RWPE2 (cell line): ENCODE measurements around the gene TRAPPC6A.
A peak's percentile ranks its signal among the peaks of the same experiment; 100 is the strongest.

Source experiments
- ATAC-seq: fragments of 200-7000 bp; cut with Tn5 transposase; 3 replicates; pipeline ENCODE4 v1.9.1; 2021; ENCODE audit warnings: low read depth
- DNase-seq: peaks from one replicate; pipeline ENCODE4 v3.0.0-alpha.2; 2020; ENCODE audit warnings: low spot score
- H3K27ac ChIP-seq: fragments of 450-650 bp; 2 replicates; pipeline ENCODE4 v1.5.1; 2017; ENCODE audit warnings: mild to moderate bottlenecking; ENCODE audit not compliant: poor library complexity, severe bottlenecking
- H3K27me3 ChIP-seq: fragments of 250-450 bp; sonication (Bioruptor Pico); 2 replicates; pipeline ENCODE4 v1.5.1; 2021; ENCODE audit warnings: mild to moderate bottlenecking, moderate library complexity; ENCODE audit not compliant: insufficient read depth, poor library complexity, severe bottlenecking
- H3K36me3 ChIP-seq: fragments of 250-450 bp; sonication (Bioruptor Pico); 2 replicates; pipeline ENCODE4 v1.5.1; 2020; ENCODE audit warnings: low read depth, mild to moderate bottlenecking, moderate library complexity
- H3K4me1 ChIP-seq: fragments of 250-450 bp; sonication (Bioruptor Pico); 2 replicates; pipeline ENCODE4 v1.5.1; 2021; ENCODE audit warnings: mild to moderate bottlenecking, moderate library complexity; ENCODE audit not compliant: insufficient read depth, poor library complexity, severe bottlenecking
- H3K4me3 ChIP-seq: fragments of 250-450 bp; sonication (Bioruptor Pico); 2 replicates; pipeline ENCODE4 v1.5.1; 2021; ENCODE audit warnings: mild to moderate bottlenecking, moderate library complexity; ENCODE audit not compliant: severe bottlenecking
- H3K9me3 ChIP-seq: fragments of 250-450 bp; sonication (Bioruptor Pico); 2 replicates; pipeline ENCODE4 v1.5.1; 2021; ENCODE audit warnings: mild to moderate bottlenecking, moderate library complexity; ENCODE audit not compliant: severe bottlenecking
- CTCF ChIP-seq: fragments of 450-650 bp; IDR thresholded peaks from one replicate; pipeline ENCODE4 v1.5.1; 2017; ENCODE audit warnings: mild to moderate bottlenecking, moderate library complexity; ENCODE audit not compliant: poor library complexity, severe bottlenecking

The TRAPPC6A gene

GRCh38 chr19:45172611-45173208 lies 5.3 kb downstream of the TRAPPC6A start:
- Histone ChIP-seq H3K27ac (no peak overlapping the region), H3K36me3 (no peaks in the 10 kb centered on the region), H3K4me3 (no peak overlapping the region), H3K27me3 (no peaks in the 10 kb centered on the region), H3K4me1 (peaks cover 3% of the 10 kb centered on the region), H3K9me3 (no peaks in the 10 kb centered on the region)
- peak; percentile 52 for DNase-seq
- no peak for ATAC-seq
- TF ChIP-seq CTCF = no peak

- no peak overlapping the region for H3K27ac ChIP-seq
- H3K27me3 ChIP-seq = no peaks in the 10 kb centered on the region
- H3K4me1 ChIP-seq = no peaks in the 10 kb centered on the region
- DNase-seq (no peak), ATAC-seq (no peak)
- no peaks in the 10 kb centered on the region for H3K36me3 ChIP-seq
- no peaks in the 10 kb centered on the region for H3K9me3 ChIP-seq
- no peak overlapping the region for H3K4me3 ChIP-seq
- no peak for TF ChIP-seq CTCF
Measured at GRCh38 chr19:45172173-45172572, 5.9 kb downstream of the TRAPPC6A start.

- H3K4me1 ChIP-seq = no peaks in the 10 kb centered on the region
- H3K4me3 ChIP-seq = no peak overlapping the region
- ATAC-seq = no peak
- H3K27me3 ChIP-seq = no peaks in the 10 kb centered on the region
- H3K27ac ChIP-seq = no peak overlapping the region
- no peaks in the 10 kb centered on the region for H3K9me3 ChIP-seq
- H3K36me3 ChIP-seq = no peaks in the 10 kb centered on the region
- no peak for TF ChIP-seq CTCF
- no peak for DNase-seq
Measured at GRCh38 chr19:45171211-45171623, 6.8 kb downstream of the TRAPPC6A start.

GRCh38 chr19:45170146-45171106 lies 7.6 kb downstream of the TRAPPC6A start:
- no peaks in the 10 kb centered on the region for H3K27me3 ChIP-seq
- DNase-seq (no peak), ATAC-seq (no peak)
- H3K4me3 ChIP-seq = no peak overlapping the region
- H3K9me3 ChIP-seq = no peaks in the 10 kb centered on the region
- no peak for TF ChIP-seq CTCF
- H3K36me3 ChIP-seq = no peaks in the 10 kb centered on the region
- H3K27ac ChIP-seq = no peak overlapping the region
- H3K4me1 ChIP-seq = no peaks in the 10 kb centered on the region
